Endothelial cell of hepatic sinusoid (primary cell): ENCODE measurements around the gene ATG16L2.

ENCODE experiments used
- in situ Hi-C: cut with HindIII; loops from 2 replicates; pipeline ENCODE4 v1.10.0; 2017; ENCODE audit warnings: low sequenced_read_pairs

Gene ATG16L2

DNA sequence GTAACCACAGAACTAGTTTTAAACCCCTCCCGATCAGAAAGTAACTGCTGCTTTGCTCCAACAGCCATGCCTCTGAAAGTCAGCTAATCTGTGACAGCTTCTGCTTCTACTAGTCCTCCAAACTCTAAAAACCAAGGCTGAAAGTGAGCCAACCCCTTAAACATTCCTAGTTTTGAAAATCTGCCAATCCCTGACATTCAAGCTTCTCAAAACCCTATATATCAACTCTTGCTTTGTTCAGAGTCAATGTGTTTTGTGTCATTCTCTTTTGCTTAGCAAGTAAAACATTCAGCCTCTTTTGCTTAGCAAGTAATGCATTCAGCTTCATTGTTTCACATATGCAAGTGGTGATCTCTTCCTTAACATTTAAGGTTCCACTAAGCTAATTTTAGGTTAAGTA is 56.9 kb downstream of the ATG16L2 start:
- in situ Hi-C loops, result loop anchor here (10.0 kb wide), 1 partner anchor 46 kb away; no protein-coding TSS in a partner anchor

DNA sequence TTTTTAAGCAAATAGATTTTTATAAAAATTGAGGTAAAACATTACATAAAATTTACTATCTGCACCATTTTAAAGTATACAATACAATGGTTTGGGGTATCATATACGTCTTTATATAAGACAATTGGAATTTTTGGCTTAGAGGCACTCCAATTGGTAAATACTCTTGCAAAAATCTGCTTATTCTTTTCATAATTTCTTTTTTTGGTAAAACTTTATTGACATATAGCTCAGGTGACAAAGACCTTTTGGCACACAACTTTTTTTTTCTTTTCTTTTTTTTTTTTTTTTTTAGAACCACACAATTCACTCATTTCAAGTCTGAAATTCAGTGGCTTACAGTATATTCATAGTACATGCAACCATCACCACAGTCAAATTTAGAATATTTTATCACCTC is 57.8 kb downstream of the ATG16L2 start:
- in situ Hi-C loops, result loop anchor here (10.0 kb wide), 1 partner anchor 47 kb away; no protein-coding TSS in a partner anchor

DNA sequence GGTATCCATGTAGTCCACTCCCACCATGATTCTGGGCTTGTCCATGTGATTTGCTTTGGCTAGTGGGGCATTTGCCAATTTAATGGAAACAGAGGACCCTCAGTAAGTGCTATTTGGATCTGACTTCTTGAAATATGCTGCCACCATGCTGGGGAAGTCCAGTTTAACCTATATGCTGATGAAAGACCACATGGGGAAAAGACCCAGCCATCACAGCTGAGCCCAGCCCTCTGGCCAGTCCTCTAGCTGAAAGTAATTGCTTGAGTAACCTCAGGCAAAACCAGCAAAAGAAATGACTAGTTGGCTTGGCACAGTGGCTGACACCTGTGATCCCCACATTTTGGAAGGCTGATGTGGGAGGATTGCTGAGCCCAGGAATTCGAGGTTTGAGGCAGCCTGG is 61.5 kb downstream of the ATG16L2 start:
- in situ Hi-C loops, result loop anchor here (10.0 kb wide), 1 partner anchor 51 kb away; no protein-coding TSS in a partner anchor

DNA sequence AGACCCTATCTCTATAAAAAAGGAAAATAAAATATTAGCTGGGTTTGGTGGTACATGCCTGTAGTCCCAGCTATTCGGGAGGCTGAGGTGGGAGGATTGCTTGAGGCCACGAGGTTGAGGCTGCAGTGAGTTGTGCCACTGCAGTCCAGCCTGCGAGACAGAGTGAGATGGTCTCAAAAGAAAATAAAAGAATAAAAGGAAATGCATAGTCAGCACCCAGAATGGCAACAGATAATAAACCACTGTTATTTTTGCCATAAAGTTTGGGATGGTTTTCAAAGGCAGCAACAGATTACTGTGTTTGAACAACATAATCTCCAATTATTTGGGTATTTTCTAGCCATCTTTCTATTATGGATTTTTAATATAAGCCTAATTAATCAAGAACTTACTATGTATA is 61.9 kb downstream of the ATG16L2 start:
- in situ Hi-C loops, result loop anchor here (10.0 kb wide), 1 partner anchor 51 kb away; no protein-coding TSS in a partner anchor
